NOMO-1 treated with dmso at 0.1 percent for 144 hours (cell line): ENCODE data around the gene DLD.
"Not testable (repeated sequence)": the region's sequence is repeated elsewhere in the genome, so short reads cannot be mapped to it uniquely, and the experiment has no call there.

Experiments
- DNase-seq: peaks from one replicate; lab custom pipeline; 2025; ENCODE audit not compliant: unreplicated experiment; lab: John Stamatoyannopoulos, UW

DLD gene, protein sequence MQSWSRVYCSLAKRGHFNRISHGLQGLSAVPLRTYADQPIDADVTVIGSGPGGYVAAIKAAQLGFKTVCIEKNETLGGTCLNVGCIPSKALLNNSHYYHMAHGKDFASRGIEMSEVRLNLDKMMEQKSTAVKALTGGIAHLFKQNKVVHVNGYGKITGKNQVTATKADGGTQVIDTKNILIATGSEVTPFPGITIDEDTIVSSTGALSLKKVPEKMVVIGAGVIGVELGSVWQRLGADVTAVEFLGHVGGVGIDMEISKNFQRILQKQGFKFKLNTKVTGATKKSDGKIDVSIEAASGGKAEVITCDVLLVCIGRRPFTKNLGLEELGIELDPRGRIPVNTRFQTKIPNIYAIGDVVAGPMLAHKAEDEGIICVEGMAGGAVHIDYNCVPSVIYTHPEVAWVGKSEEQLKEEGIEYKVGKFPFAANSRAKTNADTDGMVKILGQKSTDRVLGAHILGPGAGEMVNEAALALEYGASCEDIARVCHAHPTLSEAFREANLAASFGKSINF

DNA sequence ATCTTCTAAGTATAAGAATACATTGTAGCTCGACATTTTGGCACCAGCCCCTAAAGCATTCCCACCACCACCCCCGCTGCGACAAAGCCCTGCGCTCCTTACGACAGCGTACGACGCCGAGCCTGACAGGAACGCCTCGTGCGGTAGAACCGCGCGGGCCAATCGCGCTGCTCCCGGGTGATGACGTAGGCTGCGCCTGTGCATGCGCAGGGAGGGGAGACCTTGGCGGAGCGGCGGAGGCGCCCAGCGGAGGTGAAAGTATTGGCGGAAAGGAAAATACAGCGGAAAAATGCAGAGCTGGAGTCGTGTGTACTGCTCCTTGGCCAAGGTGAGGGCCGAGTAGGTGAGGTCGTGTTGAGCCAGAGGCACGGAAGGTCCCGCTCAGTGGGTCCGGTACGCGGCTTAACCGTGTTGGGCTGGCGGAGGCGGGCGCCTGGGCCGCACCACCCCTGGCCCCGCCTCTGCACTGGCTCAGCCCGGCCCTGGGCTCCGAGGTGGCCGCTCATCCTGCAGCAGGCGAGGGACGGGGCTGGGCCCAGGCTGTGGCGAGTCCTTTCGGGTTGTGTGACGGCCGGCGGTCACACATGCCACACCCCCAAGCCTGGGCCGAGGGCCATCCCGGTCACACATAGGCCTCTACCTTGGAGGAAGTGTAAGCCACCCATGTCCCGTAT lies at the start of gene DLD:
DLD (plus strand) TSS at position 222 of the 674 bp plus-strand sequence; CDS start at position 290, 68 bp downstream.
- peak; percentile 61 for DNase-seq

DNA sequence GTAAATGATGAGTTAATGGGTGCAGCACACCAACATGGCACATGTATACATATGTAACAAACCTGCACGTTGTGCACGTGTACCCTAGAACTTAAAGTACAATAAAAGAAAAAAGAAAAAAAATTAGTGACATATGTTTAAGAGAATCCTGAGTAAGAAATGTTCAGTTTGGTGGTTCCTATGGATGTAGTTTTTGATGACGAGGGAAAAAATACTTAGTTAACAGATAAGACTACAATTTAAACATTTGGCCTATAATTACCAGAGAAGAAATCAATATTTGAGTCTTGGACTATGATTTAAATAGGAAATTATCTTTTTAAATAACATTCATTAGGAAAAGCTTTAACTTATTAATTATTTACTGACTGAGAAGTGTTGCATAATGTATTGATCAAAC lies 48.8 kb upstream of the DLD start:
- DNase-seq = no peak

DNA sequence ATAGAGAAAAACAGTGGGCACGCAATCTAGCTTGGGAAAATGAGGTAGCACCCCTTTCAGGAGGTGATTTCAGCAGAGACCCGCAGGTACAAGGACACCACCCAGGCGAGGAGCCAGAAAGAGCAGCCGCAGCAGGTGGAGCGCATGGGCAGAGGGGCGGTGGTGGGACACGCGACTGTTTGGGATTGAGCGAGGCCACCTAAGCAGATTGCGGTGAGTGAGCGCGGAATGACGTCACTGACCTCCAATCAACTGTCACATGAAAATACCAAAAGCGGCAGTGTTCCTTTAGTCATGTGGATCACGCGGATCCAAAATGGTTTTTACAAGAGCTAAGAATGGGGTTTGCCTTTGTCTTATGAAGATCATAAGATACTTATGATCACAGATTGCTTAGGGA lies 47.8 kb upstream of the DLD start:
- DNase-seq = no peak

DNA sequence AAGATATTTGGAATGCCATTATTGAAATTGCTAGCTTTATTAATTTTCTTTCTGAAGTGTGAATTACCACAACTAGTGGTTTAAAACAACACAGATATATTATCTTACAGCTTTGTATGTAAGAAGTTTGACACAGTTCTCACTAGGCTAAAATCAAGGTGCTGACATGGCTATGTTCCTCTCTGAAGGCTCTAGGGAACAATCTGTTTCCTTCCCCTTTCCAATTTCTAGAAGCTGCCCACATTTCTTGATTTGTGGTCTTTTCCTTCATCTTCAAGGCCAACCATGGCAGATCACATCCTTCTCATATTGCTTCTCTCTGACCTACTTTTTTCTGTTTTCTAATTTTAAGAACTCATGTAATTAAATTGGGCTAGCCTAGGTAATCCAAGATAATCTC lies 44.7 kb upstream of the DLD start:
- peak; percentile 1 for DNase-seq

DNA sequence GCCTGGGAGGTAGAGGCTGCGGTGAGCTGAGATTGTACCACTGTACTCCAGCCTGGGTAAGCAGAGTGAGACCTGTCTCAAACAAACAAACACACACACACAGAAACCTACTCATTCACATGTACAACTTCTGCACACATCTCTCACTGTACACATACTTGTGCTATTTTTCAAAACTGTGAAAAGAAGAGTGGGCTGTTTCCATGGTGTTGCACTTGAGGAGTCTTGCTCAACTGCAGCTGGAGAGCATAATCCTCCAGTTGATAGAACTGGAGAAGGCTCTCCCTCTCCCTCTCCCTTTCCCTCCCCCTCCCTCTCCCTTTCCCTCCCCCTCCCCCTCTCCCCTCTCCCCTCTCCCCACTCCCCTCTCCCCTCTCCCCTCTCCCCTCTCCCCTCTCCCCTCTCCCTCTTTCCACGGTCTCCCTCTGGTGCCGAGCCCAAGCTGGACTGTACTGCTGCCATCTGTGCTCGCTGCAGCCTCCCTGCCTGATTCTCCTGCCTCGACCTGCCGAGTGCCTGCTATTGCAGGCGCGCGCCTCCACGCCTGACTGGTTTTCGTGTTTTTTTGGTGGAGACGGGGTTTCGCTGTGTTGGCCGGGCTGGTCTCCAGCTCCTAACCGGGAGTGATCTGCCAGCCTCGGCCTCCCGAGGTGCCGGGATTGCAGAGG lies 43.7 kb upstream of the DLD start:
- DNase-seq = no peak

DNA sequence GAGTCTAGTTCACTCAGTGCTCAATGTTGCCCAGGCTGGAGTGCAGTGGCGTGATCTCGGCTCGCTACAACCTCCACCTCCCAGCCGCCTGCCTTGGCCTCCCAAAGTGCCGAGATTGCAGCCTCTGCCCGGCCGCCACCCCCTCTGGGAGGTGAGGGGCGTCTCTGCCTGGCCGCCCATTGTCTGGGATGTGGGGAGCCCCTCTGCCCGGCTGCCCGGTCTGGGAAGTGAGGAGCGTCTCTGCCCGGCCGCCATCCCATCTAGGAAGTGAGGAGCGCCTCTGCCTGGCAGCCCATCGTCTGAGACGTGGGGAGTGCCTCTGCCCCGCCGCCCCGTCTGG lies 43.2 kb upstream of the DLD start:
- not testable (repeated sequence) for DNase-seq

DNA sequence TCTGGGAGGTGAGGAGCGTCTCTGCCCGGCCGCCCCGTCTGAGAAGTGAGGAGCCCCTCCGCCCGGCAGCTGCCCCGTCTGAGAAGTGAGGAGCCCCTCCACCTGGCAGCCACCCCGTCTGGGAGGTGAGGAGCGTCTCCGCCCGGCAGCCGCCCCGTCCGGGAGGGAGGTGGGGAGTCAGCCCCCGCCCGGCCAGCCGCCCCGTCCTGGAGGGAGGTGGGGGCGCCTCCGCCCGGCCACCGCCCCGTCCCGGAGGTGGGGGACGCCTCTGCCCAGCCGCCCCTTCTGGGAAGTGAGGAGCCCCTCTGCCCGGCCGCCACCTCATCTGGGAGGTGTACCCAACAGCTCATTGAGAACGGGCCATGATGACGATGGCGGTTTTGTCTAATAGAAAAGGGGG lies 42.8 kb upstream of the DLD start:
- not testable (repeated sequence) for DNase-seq

DNA sequence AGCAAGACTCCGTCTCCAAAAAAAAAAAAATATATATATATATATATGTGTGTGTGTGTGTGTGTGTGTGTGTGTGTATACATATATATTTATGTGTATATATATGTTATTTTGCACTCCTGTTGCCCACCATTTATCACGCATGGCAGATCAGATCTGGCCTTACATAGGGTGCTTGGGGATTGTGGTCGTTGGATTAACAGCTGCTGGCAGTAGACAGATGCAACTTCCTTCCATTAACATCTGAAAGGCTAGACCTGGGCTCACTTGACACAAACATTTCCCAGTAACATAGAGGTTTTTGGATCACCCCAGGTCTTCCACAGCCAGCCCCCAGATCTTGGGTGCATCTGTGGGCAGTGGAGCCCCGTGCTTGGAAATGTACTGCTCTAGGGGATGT lies 40.8 kb upstream of the DLD start:
- DNase-seq = no peak

DNA sequence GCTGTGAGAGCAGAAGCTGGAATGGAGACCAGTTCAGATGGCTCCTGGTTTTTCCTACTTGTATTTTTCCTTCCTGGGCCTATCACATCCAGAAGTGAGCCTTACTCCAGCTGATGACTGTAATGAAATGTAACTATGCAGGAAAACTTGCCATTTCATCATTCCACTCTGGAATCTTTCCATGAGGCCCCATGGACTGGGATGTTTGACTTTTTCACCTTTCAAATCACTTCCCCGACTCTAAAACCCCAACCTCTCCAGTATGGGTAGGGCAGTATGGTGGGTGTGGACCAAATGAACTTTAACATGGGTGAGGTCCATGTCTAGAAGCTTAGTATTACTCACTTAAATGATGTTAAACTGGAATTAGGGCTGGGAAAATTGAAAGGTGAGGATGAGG lies 40.3 kb upstream of the DLD start:
- DNase-seq = no peak

DNA sequence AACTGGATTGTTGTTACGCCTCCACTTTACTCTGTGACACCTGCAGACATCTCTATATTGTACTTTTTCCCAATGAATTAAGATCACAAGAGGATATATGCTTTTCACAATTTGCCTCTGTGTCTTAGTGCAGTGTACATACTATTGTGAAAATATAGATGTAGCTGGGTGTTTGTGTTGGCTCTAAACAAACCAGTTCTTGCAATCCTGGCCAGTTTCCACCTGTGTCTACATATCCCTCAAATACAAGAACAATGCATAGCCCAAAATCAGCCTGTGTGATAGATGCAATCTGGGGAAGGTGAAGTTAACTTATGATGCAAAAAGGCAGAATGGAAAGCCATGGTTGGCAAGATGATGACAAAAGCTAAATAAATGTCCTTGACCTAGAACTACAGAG lies 36.5 kb upstream of the DLD start:
- DNase-seq = no peak

DNA sequence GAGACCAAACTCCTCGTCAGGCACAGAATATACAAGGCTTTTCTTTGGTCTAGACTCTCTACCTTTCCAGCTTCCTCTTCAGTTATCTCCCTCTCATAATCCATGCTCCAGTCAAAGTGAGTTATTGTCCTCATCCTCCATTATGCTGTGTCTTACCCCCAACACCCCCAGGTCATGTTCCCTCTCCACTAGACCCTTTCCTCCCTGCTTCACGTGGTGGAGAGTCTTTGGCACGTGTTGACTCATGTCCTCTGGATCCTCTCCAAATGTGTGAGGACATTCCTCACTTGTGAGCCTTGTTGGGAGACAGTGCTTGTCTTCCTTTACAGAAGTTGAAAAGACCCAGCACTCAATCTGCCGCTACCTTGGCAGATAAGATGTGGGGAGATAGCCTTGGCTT lies 36.0 kb upstream of the DLD start:
- DNase-seq = no peak

DNA sequence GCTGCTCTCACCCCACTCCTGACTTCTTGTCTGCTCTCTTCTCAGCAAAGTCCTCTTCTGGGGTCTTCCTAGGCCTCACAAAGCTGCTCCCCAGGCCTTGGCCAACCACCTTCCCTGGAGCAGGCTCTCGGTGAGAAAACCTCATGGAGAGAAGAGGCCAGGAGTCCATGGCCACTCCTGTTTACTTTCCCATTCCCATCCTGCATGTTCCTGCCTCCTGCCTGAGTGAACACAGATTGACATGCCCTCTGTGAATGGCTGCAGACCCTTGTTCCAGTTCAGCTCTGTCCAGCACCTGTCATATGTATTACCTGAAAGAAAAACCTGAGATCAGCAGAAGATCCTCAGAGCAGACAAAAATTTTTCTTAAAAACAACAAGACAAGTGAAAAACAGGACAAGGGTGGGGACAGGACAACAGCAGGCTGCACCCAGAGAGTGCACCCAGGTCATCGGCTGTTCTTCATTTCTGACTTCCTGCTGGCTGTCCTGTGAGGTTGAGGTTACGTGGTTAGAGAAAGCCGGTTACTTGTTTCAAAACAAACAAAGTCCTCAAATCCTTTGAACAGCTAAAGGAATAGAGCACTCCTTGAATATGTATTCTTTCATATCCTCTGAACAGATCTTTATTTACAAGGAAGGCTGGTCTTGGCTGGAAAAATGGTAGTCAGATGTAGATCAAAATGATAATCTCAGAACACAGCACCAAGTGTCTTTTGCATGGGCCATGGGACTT lies 34.0 kb upstream of the DLD start:
- DNase-seq = no peak

DNA sequence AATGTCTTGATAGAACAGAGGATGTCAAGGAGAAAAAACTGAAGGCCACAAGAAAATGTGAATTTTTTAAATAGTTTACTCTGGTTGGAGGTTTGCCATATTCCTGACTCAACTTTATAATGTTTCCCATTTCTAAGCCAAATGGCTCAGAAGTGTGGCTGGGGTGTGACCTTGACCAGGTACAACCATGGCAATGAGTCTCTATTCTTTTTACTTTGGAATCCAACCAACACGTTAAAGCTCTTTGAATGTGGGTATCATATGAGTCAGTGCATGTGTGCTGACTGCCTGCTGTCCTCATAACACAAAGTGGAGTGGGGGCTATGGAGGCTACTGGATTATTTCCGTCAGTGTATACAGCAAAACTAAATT lies 33.5 kb upstream of the DLD start:
- no peak for DNase-seq

DNA sequence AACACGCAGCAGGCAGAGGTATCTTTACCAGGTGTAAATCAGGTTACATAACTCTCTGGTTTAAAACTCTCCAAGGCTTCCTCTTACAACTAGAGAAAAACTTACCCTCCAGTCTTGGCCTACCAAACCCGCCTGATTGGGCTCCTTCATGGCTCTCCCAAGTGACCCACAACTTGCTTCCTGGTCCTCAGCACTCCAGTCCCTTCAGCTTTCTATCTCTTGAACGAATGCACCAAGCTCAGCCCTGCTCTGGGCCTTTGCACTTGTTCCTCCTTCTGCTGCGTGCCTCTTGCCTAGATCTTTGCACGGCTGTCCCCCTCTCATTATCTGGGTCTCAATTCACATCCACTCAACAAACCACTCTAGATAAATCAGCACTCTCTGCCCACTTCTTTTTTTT lies 32.7 kb upstream of the DLD start:
- DNase-seq = no peak

DNA sequence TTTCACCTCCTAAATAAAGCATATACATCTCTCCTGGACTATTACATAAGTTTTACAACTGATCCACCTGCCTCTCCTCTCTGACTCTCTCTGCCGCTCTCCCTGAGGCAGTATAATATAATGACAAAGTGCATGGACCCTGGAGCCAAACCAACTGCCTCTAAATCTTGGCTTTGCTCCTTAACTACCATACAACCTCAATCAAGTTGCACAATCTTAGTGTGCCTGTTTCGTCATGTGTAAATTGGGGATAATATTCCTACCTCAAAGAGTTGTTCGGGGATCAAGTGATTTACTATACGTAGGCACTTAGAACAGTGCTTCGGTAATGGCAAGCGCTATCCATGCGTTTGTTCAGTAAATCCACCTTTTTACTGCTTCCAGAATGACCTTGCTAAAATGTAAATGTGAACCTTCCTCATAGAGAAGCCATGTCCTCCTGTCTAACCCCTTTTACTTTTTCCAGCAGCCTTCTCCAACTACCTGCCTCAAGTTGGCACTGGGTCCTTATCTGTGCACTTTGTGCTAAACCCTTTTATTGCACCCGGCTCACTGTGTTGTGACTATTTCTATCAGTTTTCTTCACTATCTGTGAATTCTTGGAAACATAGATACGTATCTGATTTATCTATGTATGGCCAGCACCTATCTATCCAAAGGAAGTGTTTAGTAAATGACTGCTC lies 30.6 kb upstream of the DLD start:
- no peak for DNase-seq

DNA sequence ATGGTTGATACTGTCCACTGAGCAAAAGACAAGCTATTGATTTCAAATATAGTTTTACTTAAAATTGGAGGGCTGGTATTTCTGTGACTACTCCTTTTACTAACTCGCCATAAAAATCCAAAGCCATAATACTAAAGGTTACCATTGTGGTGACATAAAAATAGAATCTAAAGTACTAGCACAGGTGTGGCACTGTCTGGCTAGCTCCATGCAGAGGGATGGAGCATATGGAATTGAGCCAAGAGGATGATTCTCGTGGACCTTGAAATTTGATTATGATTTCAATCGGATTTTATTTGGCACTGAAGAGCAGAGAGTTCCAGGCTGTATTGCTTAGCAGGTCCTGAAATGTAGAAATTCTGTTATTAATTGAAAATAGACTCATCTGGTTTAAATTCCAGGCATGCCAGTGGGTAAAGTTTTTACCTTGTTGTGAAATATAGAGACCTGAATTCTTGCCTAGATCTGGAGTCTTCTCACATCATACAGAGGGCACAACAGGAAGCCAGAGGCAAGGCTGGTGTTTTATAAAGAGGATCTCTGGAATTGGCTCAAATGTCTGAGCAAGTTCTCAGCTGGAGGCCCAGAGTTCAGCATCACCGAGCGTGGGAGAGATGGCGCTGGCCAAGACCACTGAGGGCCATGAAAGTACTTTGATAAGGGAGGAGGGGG lies 29.9 kb upstream of the DLD start:
- no peak for DNase-seq

DNA sequence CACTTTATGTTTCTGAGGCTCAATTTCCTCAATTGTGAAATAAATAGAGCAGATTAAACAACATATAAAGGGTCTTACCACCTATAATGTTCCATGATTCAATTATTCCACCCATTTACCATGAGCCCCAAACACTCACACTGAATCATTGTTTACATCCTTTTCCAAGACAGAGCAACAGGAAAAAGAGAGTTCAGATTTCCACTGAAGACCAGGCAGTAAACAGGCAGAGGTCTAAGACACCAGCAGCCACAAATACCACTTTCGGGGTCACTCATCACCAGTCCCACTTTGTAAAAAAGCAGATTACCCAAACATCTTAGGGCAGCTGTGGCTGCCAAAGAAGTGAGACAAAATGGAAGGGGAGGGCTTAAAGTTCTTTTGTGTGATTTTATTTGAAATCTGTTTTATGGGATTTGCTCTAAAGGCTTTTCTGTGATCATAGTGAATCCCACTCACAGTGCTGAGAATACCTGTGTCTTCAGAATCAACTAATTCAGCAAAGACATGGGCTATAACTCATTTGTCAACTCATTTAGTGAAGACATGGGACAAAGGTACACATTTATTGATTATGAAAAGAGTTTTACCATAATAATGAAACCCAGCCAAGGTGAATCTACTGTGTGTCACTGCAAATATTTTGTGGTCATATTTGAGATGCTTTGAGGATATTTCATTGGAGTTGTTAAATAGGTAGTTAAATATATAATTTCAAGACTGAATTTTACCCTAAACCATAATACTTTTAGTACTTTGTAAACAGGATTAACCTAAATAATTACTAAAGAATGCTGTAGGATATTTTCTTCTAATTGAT lies 24.8 kb upstream of the DLD start:
- no peak for DNase-seq

DNA sequence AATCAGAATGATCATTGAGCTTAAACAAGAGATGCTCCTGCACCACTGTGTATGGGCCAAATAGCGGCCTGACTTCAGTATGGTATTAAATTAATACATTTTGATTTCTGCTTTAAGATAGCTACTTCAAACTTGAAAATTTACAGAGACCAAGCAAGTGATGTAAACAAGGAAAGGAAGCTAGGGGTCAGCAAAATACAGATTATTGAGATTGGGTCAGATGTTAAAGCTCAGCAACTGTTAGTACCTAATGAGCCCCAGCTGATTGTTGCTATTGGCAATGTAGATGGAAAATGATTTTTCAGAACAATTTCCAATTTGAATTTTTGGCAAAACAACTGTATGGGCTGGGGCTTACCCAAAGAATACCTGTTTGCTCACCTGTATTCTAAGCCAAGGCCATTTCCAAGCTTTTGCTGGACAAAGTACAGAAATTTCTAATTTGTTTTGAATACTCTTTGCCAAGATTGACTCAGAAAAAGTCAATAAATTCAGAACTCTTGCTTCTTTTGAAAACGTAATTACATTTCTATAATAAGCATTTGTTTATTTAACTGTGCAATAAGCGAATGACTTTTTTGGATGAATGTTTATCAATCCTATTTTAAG lies 23.0 kb upstream of the DLD start:
- no peak for DNase-seq

DNA sequence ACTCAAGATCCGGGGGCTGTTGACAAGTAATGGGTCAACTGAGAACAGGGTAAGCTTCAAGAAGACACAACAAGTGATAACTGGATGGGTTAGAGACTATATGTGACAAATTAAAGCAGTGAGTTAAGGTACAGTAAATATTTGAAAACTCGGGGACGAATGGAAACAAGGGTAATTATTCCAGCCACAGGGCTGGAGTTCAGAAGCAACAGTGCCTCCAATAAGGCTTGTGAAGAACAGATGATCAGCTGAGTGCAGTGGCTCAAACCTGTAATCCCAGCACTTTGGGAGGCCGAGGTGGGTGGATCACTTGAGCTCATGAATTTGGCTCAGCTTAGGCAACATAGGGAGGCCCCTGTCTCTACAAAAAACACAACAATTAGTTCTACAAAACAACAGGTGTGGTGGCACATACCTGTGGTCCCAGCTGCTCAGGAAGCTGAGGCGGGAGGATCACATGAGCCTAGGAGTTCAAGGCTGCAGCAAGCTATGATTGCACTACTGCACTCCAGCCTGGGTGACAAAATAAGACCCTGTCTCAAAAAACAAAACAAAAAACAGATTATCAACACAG lies 20.5 kb upstream of the DLD start:
- no peak for DNase-seq
